DND-41 (cell line): ENCODE data around the gene ALDH3B2.

Experiments used
- ATAC-seq: fragments of 200-7000 bp; cut with Tn5 transposase; 3 replicates; pipeline ENCODE4 v1.9.1; 2021; ENCODE audit warnings: low read depth; ENCODE audit not compliant: insufficient read depth
- DNase-seq: peaks from one replicate; pipeline ENCODE4 v3.0.0-alpha.2; 2020
- H2AFZ ChIP-seq: 2 replicates; pipeline ENCODE4 v1.6.0; 2012; ENCODE audit warnings: low read depth, low read length
- H3K27ac ChIP-seq: 2 replicates; pipeline ENCODE4 v1.5.1; 2012; ENCODE audit warnings: low read length, inconsistent platforms
- H3K27me3 ChIP-seq: fragments of 200-600 bp; sonication (generic); 2 replicates; pipeline ENCODE4 v1.6.0; 2012; ENCODE audit warnings: low read length, mild to moderate bottlenecking, inconsistent platforms; ENCODE audit not compliant: insufficient read depth, poor library complexity
- H3K36me3 ChIP-seq: 2 replicates; pipeline ENCODE4 v1.5.1; 2012; ENCODE audit warnings: low read length, inconsistent platforms; ENCODE audit not compliant: insufficient read depth
- H3K4me1 ChIP-seq: 2 replicates; pipeline ENCODE4 v1.5.1; 2012; ENCODE audit warnings: mild to moderate bottlenecking, low read length; ENCODE audit not compliant: insufficient read depth
- H3K4me2 ChIP-seq: 2 replicates; pipeline ENCODE4 v1.6.0; 2012; ENCODE audit warnings: mild to moderate bottlenecking, moderate library complexity, low read length, inconsistent platforms; ENCODE audit not compliant: insufficient read depth
- H3K4me3 ChIP-seq, 2 experiments: fragments of 200-600 bp in 1 of 2; shearing (Covaris generic) in 1 of 2; 2 replicates each; pipeline ENCODE4 v1.5.1; 2012 to 2016; ENCODE audit warnings: inconsistent platforms in 2 of 2, low read length in 2 of 2, mild to moderate bottlenecking in 2 of 2, low read depth in 1 of 2, moderate library complexity in 1 of 2
- H3K79me2 ChIP-seq: 2 replicates; pipeline ENCODE4 v1.6.0; 2012; ENCODE audit warnings: low read length, inconsistent platforms; ENCODE audit not compliant: insufficient read depth
- H3K9ac ChIP-seq: 2 replicates; pipeline ENCODE4 v1.6.0; 2012; ENCODE audit warnings: low read depth, mild to moderate bottlenecking, inconsistent platforms, low read length, moderate library complexity
- H3K9me3 ChIP-seq: 2 replicates; pipeline ENCODE4 v1.5.1; 2012; ENCODE audit warnings: low read length, moderate library complexity, mild to moderate bottlenecking, inconsistent platforms; ENCODE audit not compliant: insufficient read depth, severe bottlenecking
- H4K20me1 ChIP-seq: 2 replicates; pipeline ENCODE4 v1.6.0; 2012; ENCODE audit warnings: low read length; ENCODE audit not compliant: insufficient read depth
- EZH2 ChIP-seq: IDR thresholded peaks from 3 replicates; pipeline ENCODE4 v1.6.1; 2012; ENCODE audit warnings: borderline replicate concordance, low read depth, mild to moderate bottlenecking, moderate library complexity, low read length, inconsistent platforms; ENCODE audit not compliant: severe bottlenecking
- TF ChIP-seq, protein P1 (sequence below): IDR thresholded peaks from 2 replicates; pipeline ENCODE4 v1.5.1; 2012; ENCODE audit warnings: borderline replicate concordance, low read length, moderate library complexity, mild to moderate bottlenecking; ENCODE audit not compliant: poor library complexity, severe bottlenecking; ENCODE audit errors: extremely low read depth

The ALDH3B2 gene

DNA sequence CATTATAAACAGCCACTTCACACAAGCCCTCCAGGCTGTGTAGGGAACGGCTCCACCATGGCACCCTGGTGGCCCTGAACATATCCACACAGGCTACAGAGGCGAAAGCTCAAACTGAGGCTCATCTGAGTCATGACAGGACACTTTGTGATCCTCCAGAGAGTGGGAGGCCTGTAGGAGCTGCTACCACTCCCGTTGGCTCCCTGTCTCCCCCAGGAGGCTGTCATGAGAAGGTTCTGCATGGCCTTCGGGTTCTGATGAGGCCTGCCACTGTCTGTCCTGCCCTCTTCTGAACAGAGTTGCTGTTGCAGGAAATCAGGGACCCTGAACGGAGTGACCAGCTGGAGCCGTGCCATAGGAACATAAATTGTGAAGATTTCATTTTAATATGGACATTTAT is 23.8 kb upstream of the ALDH3B2 start:
- ATAC-seq: peak; percentile 85

GRCh38 chr11:67697846-67698245 is 23.4 kb upstream of the ALDH3B2 start:
- no peak overlapping the region for H3K9ac ChIP-seq
- ATAC-seq (no peak), DNase-seq (no peak)
- H2AFZ ChIP-seq: no peak overlapping the region
- no peaks in the 10 kb centered on the region for H3K9me3 ChIP-seq
- no peak overlapping the region for H3K4me3 ChIP-seq
- no peaks in the 10 kb centered on the region for H4K20me1 ChIP-seq
- H3K27me3 ChIP-seq: no peaks in the 10 kb centered on the region
- 0 out of 2 replicates have a peak, but pooled peaks cover 6% of the 10 kb centered on the region for H3K4me1 ChIP-seq
- H3K27ac ChIP-seq: peak overlapping the region; percentile 47
- no peaks in the 10 kb centered on the region for H3K79me2 ChIP-seq
- no peak overlapping the region for H3K4me2 ChIP-seq
- H3K36me3 ChIP-seq: no peaks in the 10 kb centered on the region
- TF ChIP-seq EZH2: no peak
- TF ChIP-seq, protein P1, sequence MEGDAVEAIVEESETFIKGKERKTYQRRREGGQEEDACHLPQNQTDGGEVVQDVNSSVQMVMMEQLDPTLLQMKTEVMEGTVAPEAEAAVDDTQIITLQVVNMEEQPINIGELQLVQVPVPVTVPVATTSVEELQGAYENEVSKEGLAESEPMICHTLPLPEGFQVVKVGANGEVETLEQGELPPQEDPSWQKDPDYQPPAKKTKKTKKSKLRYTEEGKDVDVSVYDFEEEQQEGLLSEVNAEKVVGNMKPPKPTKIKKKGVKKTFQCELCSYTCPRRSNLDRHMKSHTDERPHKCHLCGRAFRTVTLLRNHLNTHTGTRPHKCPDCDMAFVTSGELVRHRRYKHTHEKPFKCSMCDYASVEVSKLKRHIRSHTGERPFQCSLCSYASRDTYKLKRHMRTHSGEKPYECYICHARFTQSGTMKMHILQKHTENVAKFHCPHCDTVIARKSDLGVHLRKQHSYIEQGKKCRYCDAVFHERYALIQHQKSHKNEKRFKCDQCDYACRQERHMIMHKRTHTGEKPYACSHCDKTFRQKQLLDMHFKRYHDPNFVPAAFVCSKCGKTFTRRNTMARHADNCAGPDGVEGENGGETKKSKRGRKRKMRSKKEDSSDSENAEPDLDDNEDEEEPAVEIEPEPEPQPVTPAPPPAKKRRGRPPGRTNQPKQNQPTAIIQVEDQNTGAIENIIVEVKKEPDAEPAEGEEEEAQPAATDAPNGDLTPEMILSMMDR: no peak

More for the DNA sequence above, 23.8 kb upstream of the ALDH3B2 start:
- no peaks in the 10 kb centered on the region for H4K20me1 ChIP-seq
- H3K4me2 ChIP-seq: no peak overlapping the region
- peak overlapping the region; percentile 47 for H3K27ac ChIP-seq
- no peak overlapping the region for H3K9ac ChIP-seq
- H3K4me1 ChIP-seq: 0 out of 2 replicates have a peak, but pooled peaks cover 6% of the 10 kb centered on the region
- H3K9me3 ChIP-seq: no peaks in the 10 kb centered on the region
- TF ChIP-seq, protein P1: peak; percentile 70
- TF ChIP-seq EZH2: no peak
- no peaks in the 10 kb centered on the region for H3K36me3 ChIP-seq
- H3K79me2 ChIP-seq: no peaks in the 10 kb centered on the region
- H2AFZ ChIP-seq: no peak overlapping the region
- peak; percentile 63 for DNase-seq
- H3K4me3 ChIP-seq: no peak overlapping the region
- H3K27me3 ChIP-seq: no peaks in the 10 kb centered on the region

DNA sequence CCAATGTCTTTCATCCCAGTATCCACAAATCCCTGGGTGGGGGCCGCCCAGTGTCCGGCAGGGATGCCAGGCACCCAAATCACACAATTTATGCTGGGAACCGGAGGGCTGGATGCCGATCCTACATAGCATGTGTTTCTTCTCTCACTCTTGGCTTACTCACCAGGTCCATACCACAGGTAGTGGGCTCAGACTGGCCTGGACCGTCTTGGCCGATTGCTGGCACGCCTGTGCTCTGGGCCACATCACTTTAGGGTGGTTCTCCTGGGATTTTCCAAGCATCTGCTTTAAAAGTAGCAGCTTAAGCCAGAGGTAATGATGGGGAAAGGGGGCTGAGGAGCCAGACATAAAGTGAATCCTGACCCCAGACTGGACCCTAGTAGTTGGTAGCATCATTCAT is 22.6 kb upstream of the ALDH3B2 start:
- no peak for DNase-seq
- Histone ChIP-seq H3K9me3 (no peaks in the 10 kb centered on the region), H4K20me1 (no peaks in the 10 kb centered on the region), H3K36me3 (no peaks in the 10 kb centered on the region), H3K4me2 (no peak overlapping the region), H3K4me3 (no peak overlapping the region), H3K79me2 (no peaks in the 10 kb centered on the region), H3K9ac (no peak overlapping the region), H2AFZ (no peak overlapping the region), H3K4me1 (0 out of 2 replicates have a peak, but pooled peaks cover 6% of the 10 kb centered on the region), H3K27ac (0 out of 2 replicates have a peak overlapping the region, but pooled peaks have one; percentile 29), H3K27me3 (no peaks in the 10 kb centered on the region)
- ATAC-seq: no peak
- TF ChIP-seq, protein P1: no peak
- TF ChIP-seq EZH2: no peak
